SK-N-SH (cell line): ENCODE measurements around the gene TREM1.

Experiments used
- CTCF ChIP-seq: fragments of 200-600 bp; sonication (generic); IDR thresholded peaks from 2 replicates; pipeline ENCODE4 v1.6.1; 2017; ENCODE audit warnings: antibody characterized with exemption, mild to moderate bottlenecking, moderate library complexity
- EP300 ChIP-seq, 2 experiments: IDR thresholded peaks; 2 replicates each; pipeline versions ENCODE4 v1.4.0 to v1.6.1; 2012; ENCODE audit warnings: borderline replicate concordance in 1 of 2, low read depth in 1 of 2, low read length in 1 of 2
- FOXM1 ChIP-seq: IDR thresholded peaks from 2 replicates; pipeline ENCODE4 v1.4.0; 2012; ENCODE audit warnings: low read depth, mild to moderate bottlenecking
- GATA2 ChIP-seq: sonication (generic); formaldehyde crosslinking; IDR thresholded peaks from 2 replicates; pipeline ENCODE4 v1.5.0; 2020; ENCODE audit warnings: mild to moderate bottlenecking, missing genetic modification reagents
- MAX ChIP-seq: IDR thresholded peaks from 2 replicates; pipeline ENCODE4 v1.4.0; 2012; ENCODE audit warnings: low read depth
- MEF2A ChIP-seq: IDR thresholded peaks from 2 replicates; pipeline ENCODE4 v1.4.0; 2012; ENCODE audit warnings: low read depth, borderline replicate concordance
- MXI1 ChIP-seq: IDR thresholded peaks from 2 replicates; pipeline ENCODE4 v1.6.1; 2012; ENCODE audit warnings: mild to moderate bottlenecking, low read depth, low read length, improper control_type of control experiment
- POLR2AphosphoS5 ChIP-seq: IDR thresholded peaks from 2 replicates; pipeline ENCODE4 v1.6.1; 2012; ENCODE audit warnings: low read depth, low read length
- RAD21 ChIP-seq: IDR thresholded peaks from 2 replicates; pipeline ENCODE4 v1.6.1; 2012; ENCODE audit warnings: mild to moderate bottlenecking, low read length
- SMC3 ChIP-seq: IDR thresholded peaks from 2 replicates; pipeline ENCODE4 v1.6.1; 2012; ENCODE audit warnings: low read depth, low read length, improper control_type of control experiment
- TAF1 ChIP-seq: IDR thresholded peaks from 2 replicates; pipeline ENCODE4 v1.6.1; 2012; ENCODE audit warnings: low read depth, mild to moderate bottlenecking, low read length, moderate library complexity, borderline replicate concordance
- TCF12 ChIP-seq: IDR thresholded peaks from 2 replicates; pipeline ENCODE4 v1.4.0; 2012
- USF2 ChIP-seq: fragments of 150-350 bp; IDR thresholded peaks from 2 replicates; pipeline ENCODE4 v1.6.1; 2017; ENCODE audit warnings: antibody characterized with exemption, low read length, low read depth, borderline replicate concordance
- YY1 ChIP-seq: IDR thresholded peaks from 2 replicates; pipeline ENCODE4 v1.4.0; 2012; ENCODE audit warnings: low read depth, mild to moderate bottlenecking

DNA sequence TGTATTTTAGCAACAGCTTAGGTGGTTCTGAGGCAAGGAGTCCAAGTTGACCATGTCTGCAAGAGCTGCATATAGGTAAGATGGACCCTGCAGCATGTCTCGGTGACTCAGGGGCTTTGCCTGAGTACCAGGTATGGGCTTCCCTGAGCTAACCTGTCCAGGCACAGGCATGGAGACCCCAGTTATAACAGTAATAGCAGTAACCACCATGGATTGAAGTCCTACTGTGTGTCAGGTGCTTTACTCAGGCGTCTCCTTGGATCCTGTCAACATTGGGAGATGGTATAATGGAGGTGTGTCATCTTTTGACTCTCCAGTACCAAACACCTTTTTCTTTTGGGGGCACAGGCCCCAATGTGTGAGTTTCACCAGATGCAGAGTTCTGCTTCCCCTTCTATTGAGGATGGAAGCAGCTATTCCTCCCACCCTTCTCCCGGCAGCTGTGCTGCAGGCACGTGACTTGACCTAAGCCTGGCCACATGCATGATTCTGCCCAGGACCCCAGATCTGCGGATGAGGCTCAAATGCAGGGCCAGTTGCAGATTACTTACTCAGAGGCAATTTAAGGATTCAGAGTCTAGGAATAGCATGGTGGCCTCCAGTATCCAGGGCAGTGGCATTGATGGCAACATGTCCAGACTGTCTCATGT, 13.8 kb downstream of the TREM1 start:
- no peak for TF ChIP-seq POLR2AphosphoS5
- TF ChIP-seq CTCF, result no peak
- no peak for TF ChIP-seq USF2
- TF ChIP-seq SMC3, result no peak
- TF ChIP-seq MEF2A, result no peak
- TF ChIP-seq TAF1, result no peak
- TF ChIP-seq GATA2 (CRISPR knock-in tag), result no peak
- TF ChIP-seq MXI1, result no peak
- TF ChIP-seq MAX, result no peak
- no peak for TF ChIP-seq YY1
- TF ChIP-seq EP300 (IDR thresholded peaks at IDR 0.05; ENCODE audit: borderline replicate concordance in 1 of 2, low read depth in 1 of 2, low read length in 1 of 2), result no peak
- no peak for TF ChIP-seq RAD21
- no peak for TF ChIP-seq FOXM1
- TF ChIP-seq TCF12, result no peak
